Myocyte (in vitro differentiated cells): ENCODE results near the gene CREBL2. TPM values are rescaled to one million over a fixed set of nuclear protein-coding genes. Genes with fewer than 3 reads are reported as not detected.
"Not testable (repeated sequence)": the region's sequence is repeated elsewhere in the genome, so short reads cannot be mapped to it uniquely, and the experiment has no call there.

ENCODE experiments used
- DNase-seq: peaks from one replicate; pipeline ENCODE4 v3.0.0-alpha.2; 2012; ENCODE audit warnings: low read depth
- total RNA-seq: library from RNA; depleted of rRNA; stranded (reverse); fragments of >200 nt; gene quantifications from 2 replicates; pipeline ENCODE4 v1.2.3, GENCODE V29; 2014

CREBL2 gene
- total RNA-seq, 1 donor from 2014 or later = 15.5 TPM

GRCh38 chr12:12596598-12596997 is 15.1 kb upstream of the CREBL2 start:
- not testable (repeated sequence) for DNase-seq

- no peak for DNase-seq
Observed at GRCh38 chr12:12598864-12599263, 12.8 kb upstream of the CREBL2 start.

- no peak for DNase-seq
Observed at GRCh38 chr12:12599750-12600643, 11.7 kb upstream of the CREBL2 start.

- DNase-seq = no peak
Observed at GRCh38 chr12:12600659-12601058, 11.0 kb upstream of the CREBL2 start.

- DNase-seq = no peak
Observed at GRCh38 chr12:12604740-12605139, 6.9 kb upstream of the CREBL2 start.

- no peak for DNase-seq
Observed at GRCh38 chr12:12606781-12607589, 4.7 kb upstream of the CREBL2 start.

- DNase-seq = no peak
Observed at GRCh38 chr12:12608557-12608957, 3.1 kb upstream of the CREBL2 start.

GRCh38 chr12:12609692-12610091 is 2.0 kb upstream of the CREBL2 start:
- DNase-seq = no peak

GRCh38 chr12:12610711-12611110 is 965 bp upstream of the CREBL2 start:
- no peak for DNase-seq

GRCh38 chr12:12612358-12612757 is 682 bp downstream of the CREBL2 start:
- peak; percentile 45 for DNase-seq

GRCh38 chr12:12613344-12613743 is 1.7 kb downstream of the CREBL2 start:
- no peak for DNase-seq

- no peak for DNase-seq
Observed at GRCh38 chr12:12614342-12614741, 2.7 kb downstream of the CREBL2 start.

- no peak for DNase-seq
Observed at GRCh38 chr12:12616512-12617310, 5.0 kb downstream of the CREBL2 start.

GRCh38 chr12:12618064-12618463 is 6.4 kb downstream of the CREBL2 start:
- not testable (repeated sequence) for DNase-seq

- DNase-seq = no peak
Observed at GRCh38 chr12:12620730-12621315, 9.1 kb downstream of the CREBL2 start.

GRCh38 chr12:12622418-12622817 is 10.7 kb downstream of the CREBL2 start:
- DNase-seq = no peak

- DNase-seq = no peak
Observed at GRCh38 chr12:12624498-12624992, 12.9 kb downstream of the CREBL2 start.

- no peak for DNase-seq
Observed at GRCh38 chr12:12626471-12626870, 14.8 kb downstream of the CREBL2 start.

- no peak for DNase-seq
Observed at GRCh38 chr12:12627308-12627827, 15.7 kb downstream of the CREBL2 start.

GRCh38 chr12:12628013-12628412 is 16.3 kb downstream of the CREBL2 start:
- peak; percentile 30 for DNase-seq

GRCh38 chr12:12630850-12631249 is 19.2 kb downstream of the CREBL2 start:
- DNase-seq = no peak
